Tibial nerve (tissue), 4 donors: Measurements from ENCODE around the gene CMSS1. TPM values are rescaled to one million over a fixed set of nuclear protein-coding genes. Genes with fewer than 3 reads are reported as not detected.
A peak's percentile ranks its signal among the peaks of the same experiment; 100 is the strongest.

ENCODE experiments used
- DNase-seq, 2 donors: peaks; one replicate each; pipeline ENCODE4 v3.0.0-alpha.2; 2019; ENCODE audit warnings: low spot score in 2 of 2
- H3K27ac ChIP-seq, 4 donors: fragments of 200-600 bp; sonication (generic) in 3 of 4; one replicate each; pipeline ENCODE4 v1.5.1; 2017 to 2019; ENCODE audit warnings: mild to moderate bottlenecking in 1 of 4
- H3K27me3 ChIP-seq, 2 donors: fragments of 200-600 bp; sonication (generic) in 1 of 2; one replicate each; pipeline versions ENCODE4 v1.5.1 to v1.6.0; 2017 to 2019
- H3K36me3 ChIP-seq, 3 donors: fragments of 200-600 bp; sonication (generic); one replicate each; pipeline ENCODE4 v1.5.1; 2018 to 2019
- H3K4me1 ChIP-seq, 4 donors: fragments of 200-600 bp; sonication (generic) in 3 of 4; one replicate each; pipeline ENCODE4 v1.5.1; 2017 to 2019
- H3K4me3 ChIP-seq, 4 donors: fragments of 200-600 bp; sonication (generic) in 3 of 4; one replicate each; pipeline ENCODE4 v1.5.1; 2017 to 2019; ENCODE audit warnings: mild to moderate bottlenecking in 1 of 4, moderate library complexity in 1 of 4
- H3K9me3 ChIP-seq, 4 donors: fragments of 200-600 bp; sonication (generic) in 3 of 4; one replicate each; pipeline ENCODE4 v1.5.1; 2017 to 2019
- CTCF ChIP-seq, 5 experiments: fragments of 200-600 bp in 3 of 5; fragments of 450-650 bp in 2 of 5; sonication (generic) in 3 of 5; IDR thresholded peaks; one replicate each; pipeline ENCODE4 v1.5.1; 2016 to 2019; ENCODE audit warnings: antibody characterized with exemption in 5 of 5, mild to moderate bottlenecking in 3 of 5, moderate library complexity in 2 of 5
- EP300 ChIP-seq, 2 donors: sonication (generic); formaldehyde crosslinking; IDR thresholded peaks; one replicate each; pipeline ENCODE4 v1.6.1; 2017; ENCODE audit warnings: antibody characterized with exemption in 2 of 2, mild to moderate bottlenecking in 1 of 2
- POLR2A ChIP-seq, 2 donors: fragments of 450-650 bp; IDR thresholded peaks; one replicate each; pipeline ENCODE4 v1.6.1; 2017; ENCODE audit warnings: antibody characterized with exemption in 2 of 2, mild to moderate bottlenecking in 2 of 2, moderate library complexity in 2 of 2
- WGBS, 2 donors: methylation state at CpG; one replicate each; pipeline ENCODE4 v1.1.5; 2018; 5-methylcytosine and 5-hydroxymethylcytosine counted together
- total RNA-seq, 4 donors: library from RNA; depleted of rRNA; stranded (reverse); fragments of >200 nt; gene quantifications; one replicate each; pipeline ENCODE4 v1.1.0, GENCODE V29; 2016

The CMSS1 gene
- total RNA-seq, 4 donors from 2014 or later, result 5.5 to 29.1 (median 15.7) TPM

GRCh38 chr3:99781761-99782160 is 35.9 kb upstream of the CMSS1 start:
- 85 to 87% methylated on average over 3 of the region's 3 CpGs for WGBS, 2 donors
- H3K4me3 ChIP-seq, result no peak overlapping the region
- no peak for TF ChIP-seq POLR2A (IDR thresholded peaks at IDR 0.05)
- no peak for TF ChIP-seq CTCF (IDR thresholded peaks at IDR 0.05)
- TF ChIP-seq EP300 (IDR thresholded peaks at IDR 0.05), result no peak

GRCh38 chr3:99783011-99783573 is 34.6 kb upstream of the CMSS1 start:
- no peaks in the 10 kb centered on the region for H3K27me3 ChIP-seq
- no peaks in the 10 kb centered on the region for H3K9me3 ChIP-seq
- no peaks in the 10 kb centered on the region for H3K36me3 ChIP-seq
- H3K4me1 ChIP-seq, result peaks cover 0 to 18% (median 0%) of the 10 kb centered on the region in 4 donors
- DNase-seq, result peak in 1 of 2 donors; percentile 21
- WGBS, 2 donors, result 30 to 37% methylated on average over 5 of the region's 5 CpGs
- peak overlapping the region in 2 of 4 donors; percentile 55 to 80 for H3K27ac ChIP-seq
- H3K4me3 ChIP-seq, result no peak overlapping the region
- TF ChIP-seq CTCF (IDR thresholded peaks at IDR 0.05), result no peak
- no peak for TF ChIP-seq POLR2A (IDR thresholded peaks at IDR 0.05)
- TF ChIP-seq EP300 (IDR thresholded peaks at IDR 0.05), result peak in 1 of 2 donors; percentile 22

More at GRCh38 chr3:99781761-99782160, 35.9 kb upstream of the CMSS1 start:
- Histone ChIP-seq H3K9me3 (no peaks in the 10 kb centered on the region), H3K36me3 (no peaks in the 10 kb centered on the region), H3K4me1 (peaks cover 0 to 30% (median 0%) of the 10 kb centered on the region in 4 donors), H3K27ac (peak overlapping the region in 1 of 4 donors; percentile 80), H3K27me3 (no peaks in the 10 kb centered on the region)
- DNase-seq, result no peak

GRCh38 chr3:99789011-99789721 is 28.5 kb upstream of the CMSS1 start:
- Histone ChIP-seq H3K36me3 (peaks cover 0 to 1% (median 0%) of the 10 kb centered on the region in 3 donors), H3K9me3 (no peaks in the 10 kb centered on the region), H3K4me3 (peak overlapping the region in 1 of 4 donors; percentile 3), H3K27me3 (no peaks in the 10 kb centered on the region), H3K4me1 (peaks cover 0 to 11% (median 0%) of the 10 kb centered on the region in 4 donors), H3K27ac (peak overlapping the region; percentile 10 to 70 (median 40))
- peak in 1 of 2 donors; percentile 64 for DNase-seq
- 16 to 17% methylated on average over 3 of the region's 3 CpGs for WGBS, 2 donors
- TF ChIP-seq CTCF (IDR thresholded peaks at IDR 0.05) (peak; percentile 46 to 76 (median 67)), POLR2A (IDR thresholded peaks at IDR 0.05) (no peak), EP300 (IDR thresholded peaks at IDR 0.05) (no peak)

- H3K4me1 ChIP-seq, result peaks cover 0 to 7% (median 0%) of the 10 kb centered on the region in 4 donors
- H3K27me3 ChIP-seq, result no peaks in the 10 kb centered on the region
- H3K4me3 ChIP-seq, result no peak overlapping the region
- peaks cover 0 to 4% (median 0%) of the 10 kb centered on the region in 4 donors for H3K9me3 ChIP-seq
- TF ChIP-seq EP300 (IDR thresholded peaks at IDR 0.05) (no peak), POLR2A (IDR thresholded peaks at IDR 0.05) (no peak), CTCF (IDR thresholded peaks at IDR 0.05) (no peak)
- WGBS, 2 donors, result 93 to 95% methylated on average over 2 to 6 of the region's 8 CpGs
- DNase-seq, result no peak
- no peak overlapping the region for H3K27ac ChIP-seq
- H3K36me3 ChIP-seq, result peaks cover 0 to 21% (median 0%) of the 10 kb centered on the region in 3 donors
Observed at GRCh38 chr3:99794485-99794884, 23.2 kb upstream of the CMSS1 start.

- H3K9me3 ChIP-seq, result peaks cover 0 to 6% (median 0%) of the 10 kb centered on the region in 4 donors
- H3K27me3 ChIP-seq, result no peaks in the 10 kb centered on the region
- TF ChIP-seq POLR2A (IDR thresholded peaks at IDR 0.05), result no peak
- H3K4me1 ChIP-seq, result no peaks in the 10 kb centered on the region
- DNase-seq, result no peak
- no peak overlapping the region for H3K4me3 ChIP-seq
- H3K36me3 ChIP-seq, result peaks cover 0 to 21% (median 0%) of the 10 kb centered on the region in 3 donors
- 92 to 95% methylated on average over 15 of the region's 15 CpGs for WGBS, 2 donors
- H3K27ac ChIP-seq, result no peak overlapping the region
Observed at GRCh38 chr3:99795573-99795972, 22.1 kb upstream of the CMSS1 start.
